GM12892 (cell line): ENCODE data around the gene ZNF639.

Experiments
- POLR2A ChIP-seq: IDR thresholded peaks from 2 replicates; pipeline ENCODE4 v1.6.1; 2011; ENCODE audit warnings: low read depth, low read length, control low read depth
- POLR2AphosphoS5 ChIP-seq: IDR thresholded peaks from 2 replicates; pipeline ENCODE4 v1.6.1; 2011; ENCODE audit warnings: low read depth, low read length, control low read depth

DNA sequence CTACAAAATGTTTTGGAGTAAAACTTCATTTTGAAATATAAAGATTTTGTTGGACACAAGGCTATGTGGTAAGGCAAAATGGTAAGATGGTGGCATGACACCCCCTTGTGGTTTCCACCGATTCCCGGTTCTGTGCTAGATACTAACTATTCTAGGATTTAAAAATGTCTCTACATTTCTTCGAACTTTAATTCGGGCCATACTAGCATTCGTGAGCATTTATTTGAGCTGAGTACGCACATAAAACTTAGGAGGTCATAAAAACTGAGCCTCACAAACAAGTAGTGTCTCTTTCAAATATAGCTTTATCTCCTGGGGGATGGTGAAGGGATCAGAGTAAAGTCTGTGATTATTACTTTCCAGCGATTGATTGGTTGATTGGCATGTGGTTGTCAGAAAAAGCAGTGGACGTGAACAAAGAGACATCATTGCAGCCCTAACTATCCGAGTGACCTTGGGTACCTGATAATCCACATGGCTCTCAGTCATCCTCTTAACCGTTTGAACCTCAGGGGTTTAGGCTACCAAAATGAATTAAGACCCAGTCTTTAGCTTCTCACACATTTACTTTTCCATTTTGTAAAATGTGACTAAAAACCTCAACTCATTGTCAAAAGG lies 1.1 kb upstream of the ZNF639 start:
- TF ChIP-seq POLR2AphosphoS5 (no peak), POLR2A (no peak)
